GM12875 (cell line): ENCODE data around the gene BCORL1.

ENCODE experiments used
- H3K4me3 ChIP-seq: one replicate; pipeline ENCODE4 v1.5.1; 2011; ENCODE audit warnings: low read depth, low read length, control low read depth
- TF ChIP-seq, protein P1 (sequence below): IDR thresholded peaks from 2 replicates; pipeline ENCODE4 v1.5.1; 2011; ENCODE audit warnings: low read depth, mild to moderate bottlenecking, control low read depth, inconsistent platforms, low read length, moderate library complexity, borderline replicate concordance; ENCODE audit not compliant: insufficient read depth

Gene BCORL1

DNA sequence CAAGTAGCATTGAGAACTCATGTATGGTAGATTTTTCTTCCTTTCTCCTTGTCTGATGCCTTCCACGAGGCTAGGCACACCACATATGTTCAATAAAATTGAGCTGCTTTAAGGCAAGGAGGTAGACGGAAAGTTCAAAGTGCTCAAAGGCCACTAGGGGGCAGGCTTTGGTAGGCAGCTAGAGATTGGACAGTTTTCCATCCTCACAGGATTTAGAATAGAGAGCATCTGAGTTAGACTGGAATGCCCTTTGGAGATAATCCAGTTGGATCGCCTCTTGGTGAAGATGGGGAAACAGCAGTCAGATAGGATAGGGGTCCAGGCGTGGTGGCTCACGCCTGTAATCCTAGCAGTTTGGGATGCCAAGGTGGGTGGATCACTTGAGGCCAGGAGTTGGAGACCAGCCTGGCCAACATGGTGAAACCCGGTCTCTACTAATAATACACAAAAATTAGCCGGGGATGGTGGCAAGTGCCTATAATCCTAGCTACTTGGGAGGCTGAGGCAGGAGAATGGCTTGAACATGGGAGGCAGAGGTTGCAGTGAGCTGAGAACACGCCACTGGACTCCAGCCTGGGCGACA, 97.5 kb downstream of the BCORL1 start:
- TF ChIP-seq, protein P1, sequence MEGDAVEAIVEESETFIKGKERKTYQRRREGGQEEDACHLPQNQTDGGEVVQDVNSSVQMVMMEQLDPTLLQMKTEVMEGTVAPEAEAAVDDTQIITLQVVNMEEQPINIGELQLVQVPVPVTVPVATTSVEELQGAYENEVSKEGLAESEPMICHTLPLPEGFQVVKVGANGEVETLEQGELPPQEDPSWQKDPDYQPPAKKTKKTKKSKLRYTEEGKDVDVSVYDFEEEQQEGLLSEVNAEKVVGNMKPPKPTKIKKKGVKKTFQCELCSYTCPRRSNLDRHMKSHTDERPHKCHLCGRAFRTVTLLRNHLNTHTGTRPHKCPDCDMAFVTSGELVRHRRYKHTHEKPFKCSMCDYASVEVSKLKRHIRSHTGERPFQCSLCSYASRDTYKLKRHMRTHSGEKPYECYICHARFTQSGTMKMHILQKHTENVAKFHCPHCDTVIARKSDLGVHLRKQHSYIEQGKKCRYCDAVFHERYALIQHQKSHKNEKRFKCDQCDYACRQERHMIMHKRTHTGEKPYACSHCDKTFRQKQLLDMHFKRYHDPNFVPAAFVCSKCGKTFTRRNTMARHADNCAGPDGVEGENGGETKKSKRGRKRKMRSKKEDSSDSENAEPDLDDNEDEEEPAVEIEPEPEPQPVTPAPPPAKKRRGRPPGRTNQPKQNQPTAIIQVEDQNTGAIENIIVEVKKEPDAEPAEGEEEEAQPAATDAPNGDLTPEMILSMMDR = peak; percentile 73; the same call in 1 of the 2 replicates
- no peak overlapping the region for H3K4me3 ChIP-seq

DNA sequence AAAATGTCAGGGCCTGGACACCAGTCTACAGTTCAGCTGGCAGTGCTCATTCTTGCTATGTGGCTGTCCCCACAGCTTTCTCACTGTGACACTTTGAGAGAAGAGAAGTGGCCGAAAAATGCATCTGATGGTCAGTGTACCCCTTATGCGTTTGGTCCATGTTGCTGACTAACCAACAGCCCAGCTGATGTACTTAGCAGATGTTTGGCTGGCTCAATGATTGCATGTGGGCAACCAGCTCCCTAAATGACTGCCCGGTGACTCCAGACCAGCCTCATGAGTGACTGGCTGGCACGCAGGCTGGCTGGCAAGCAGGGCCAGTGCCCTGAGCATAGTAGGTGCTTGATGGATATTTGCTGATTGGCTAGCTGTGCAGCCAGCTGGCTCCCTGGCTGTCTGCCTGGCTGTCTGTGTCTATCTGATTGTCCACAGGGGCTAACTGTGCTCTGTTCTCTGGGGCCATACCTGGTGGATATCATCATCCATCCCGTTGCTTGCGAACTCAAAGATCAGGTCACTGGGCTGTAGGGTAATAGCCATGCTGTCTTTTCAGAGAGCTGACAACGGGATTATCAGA, 98.4 kb downstream of the BCORL1 start:
- TF ChIP-seq, protein P1 = no peak
- no peak overlapping the region for H3K4me3 ChIP-seq

DNA sequence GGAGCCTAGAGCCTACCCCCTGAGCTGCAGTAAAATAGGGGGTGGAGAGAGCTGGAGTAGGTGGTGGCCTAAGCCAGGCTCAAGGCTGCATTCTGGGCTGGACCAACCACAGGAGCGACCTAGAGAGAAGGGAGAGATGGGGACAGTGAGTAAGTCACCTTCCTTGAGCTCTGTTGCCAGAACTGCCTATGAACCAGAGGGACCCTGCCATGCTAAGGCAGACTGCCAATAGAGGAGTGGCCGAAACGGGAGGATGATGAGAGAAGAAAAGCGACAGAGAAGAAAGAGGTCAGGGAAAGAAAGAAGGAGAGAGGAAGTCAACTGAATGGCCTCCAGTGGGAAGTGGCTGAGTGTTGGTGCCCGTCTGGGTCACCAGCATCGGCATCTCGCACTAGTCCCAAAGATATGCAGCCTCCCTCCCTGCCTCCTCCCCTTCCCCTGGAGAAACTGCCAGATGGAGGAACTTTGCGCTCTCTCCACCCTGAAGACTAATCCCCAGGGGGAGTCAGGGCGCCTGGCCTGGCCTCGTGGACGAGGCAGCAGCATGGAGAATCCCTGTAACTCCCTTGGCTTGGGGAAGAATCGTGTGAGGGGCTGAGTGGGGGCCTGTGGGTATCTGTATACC, 99.1 kb downstream of the BCORL1 start:
- TF ChIP-seq, protein P1 = no peak
- no peak overlapping the region for H3K4me3 ChIP-seq

DNA sequence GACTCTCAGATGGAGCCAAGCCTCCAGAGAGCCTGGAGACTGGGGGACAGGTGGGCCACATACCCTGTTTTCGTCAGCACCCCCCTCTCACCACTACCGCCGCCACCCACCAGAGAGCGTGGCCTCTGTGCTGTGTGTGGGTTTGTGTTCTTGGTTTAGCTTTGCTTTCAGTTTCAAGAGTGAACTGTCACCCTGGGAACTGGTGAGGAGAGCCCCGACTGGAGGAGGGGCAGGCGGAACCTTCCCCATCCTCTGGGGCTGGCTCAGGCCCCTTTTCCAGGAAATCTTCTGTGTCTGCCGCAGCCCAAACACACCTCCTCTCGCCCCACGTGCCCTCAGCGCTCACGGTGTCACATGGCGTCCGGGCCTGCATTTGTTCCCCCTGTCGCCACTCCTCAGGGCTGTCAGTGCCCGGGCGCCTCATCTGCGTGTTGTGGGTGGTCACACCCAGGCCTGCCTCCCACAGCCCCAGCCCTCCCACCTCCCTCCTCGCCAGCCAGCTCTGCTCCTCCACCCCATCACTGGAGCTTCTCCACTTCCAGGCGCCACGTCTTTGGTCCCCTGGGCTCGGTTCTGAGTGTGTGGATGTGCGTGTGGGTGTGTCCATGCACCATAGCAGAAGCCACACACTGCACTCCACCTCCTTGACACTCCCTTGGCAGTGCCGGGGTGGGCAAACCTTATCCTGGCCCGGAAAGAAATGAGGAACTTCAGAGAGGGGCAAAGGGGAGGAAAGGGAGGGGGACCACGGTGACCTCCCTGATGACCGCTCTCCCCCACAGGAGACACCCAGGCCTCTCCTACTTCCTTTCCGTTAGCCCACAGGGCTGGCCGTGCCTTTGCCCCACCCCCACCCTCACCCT, 100.0 kb downstream of the BCORL1 start:
- TF ChIP-seq, protein P1 = peak; percentile 61
- peak overlapping the region; percentile 16 for H3K4me3 ChIP-seq

DNA sequence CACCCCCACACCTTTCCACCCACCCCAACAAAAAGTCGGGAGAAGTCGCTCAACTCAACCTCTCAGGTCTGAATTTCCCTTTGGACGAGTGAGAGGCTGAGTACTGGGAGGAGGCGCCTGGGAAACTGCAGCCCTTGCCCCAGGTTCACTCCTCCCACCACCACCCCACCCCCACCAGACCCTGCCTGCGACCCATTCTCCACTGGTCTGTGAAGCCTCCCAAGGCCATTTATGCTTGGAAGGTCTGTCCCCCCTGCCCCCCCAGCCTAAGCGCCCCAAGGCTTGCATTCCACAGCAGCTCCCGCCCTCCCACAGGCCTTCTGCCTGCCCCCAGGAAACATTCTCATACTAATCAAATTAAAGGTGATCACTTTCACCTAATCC, 100.7 kb downstream of the BCORL1 start:
- H3K4me3 ChIP-seq = peak overlapping the region; percentile 16
- TF ChIP-seq, protein P1 = no peak

DNA sequence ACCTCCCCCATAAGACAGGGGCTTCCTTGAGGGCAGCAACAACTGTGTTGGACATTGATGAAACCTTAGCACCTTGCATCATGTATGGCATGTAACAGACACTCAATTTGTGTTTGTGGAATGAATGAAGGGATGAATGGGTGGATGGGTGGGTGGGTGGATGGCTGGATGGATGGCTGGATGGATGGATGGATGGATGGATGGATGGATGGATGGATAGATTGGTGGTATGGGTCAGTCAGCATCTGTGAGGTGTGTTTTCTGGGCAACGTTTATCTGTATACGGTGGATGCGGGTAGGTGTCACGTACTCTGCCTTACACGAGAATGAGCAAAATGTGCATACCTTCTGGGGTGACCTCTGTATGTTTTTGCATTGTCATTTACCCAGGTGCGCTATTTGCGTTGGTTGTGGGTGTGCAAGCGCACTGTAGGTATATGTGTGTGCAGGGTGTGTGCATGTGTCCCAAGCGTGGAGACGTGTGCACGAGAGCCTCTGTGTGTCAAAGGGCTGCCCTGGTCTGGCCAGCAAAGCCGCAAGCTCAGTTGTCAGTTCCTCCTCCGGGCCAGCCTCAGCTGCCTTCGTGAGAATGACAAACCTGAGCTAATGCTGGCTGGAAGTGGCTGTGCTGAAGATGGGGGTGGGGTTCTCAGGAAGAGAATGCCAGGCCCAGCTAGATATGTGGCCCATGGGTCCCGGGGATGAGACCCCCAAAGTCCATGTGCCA, 101.4 kb downstream of the BCORL1 start:
- TF ChIP-seq, protein P1 = no peak
- H3K4me3 ChIP-seq = peak overlapping the region; percentile 39
